ENCODE results near the gene SLC9A7. TPM values are rescaled to one million over a fixed set of nuclear protein-coding genes. Genes with fewer than 3 reads are reported as not detected.

SLC9A7 gene
- total and polyA plus RNA-seq, 2 donors (not counting 1 experiment from before 2014, with no cell fraction given) = 13.9 to 47.7 TPM

GRCh38 chrX:46561824-46562657 is 196.9 kb downstream of the SLC9A7 start:
- Histone ChIP-seq H3K27me3 (ENCODE audit: control insufficient read depth, insufficient read depth, low read length) (no peaks in the 10 kb centered on the region), H3K27ac (ENCODE audit: insufficient read depth, low read length) (no peak overlapping the region), H3K4me1 (ENCODE audit: control insufficient read depth, extremely low read depth, insufficient read depth, low read length) (no peaks in the 10 kb centered on the region), H3K79me2 (ENCODE audit: control insufficient read depth, insufficient read depth, low read length) (no peaks in the 10 kb centered on the region), H3K4me2 (ENCODE audit: extremely low read depth, insufficient read depth, low read length) (no peak overlapping the region), H2AFZ (ENCODE audit: low read length) (no peak overlapping the region), H3K36me3 (ENCODE audit: control insufficient read depth, insufficient read depth, low read length) (no peaks in the 10 kb centered on the region), H3K9ac (ENCODE audit: insufficient read depth, low read length) (no peak overlapping the region), H3K4me3 (replicated peaks in 1 of 4; ENCODE audit: control extremely low read depth in 1 of 4, insufficient read depth in 1 of 4, low read depth in 3 of 4, low read length in 4 of 4) (no peak overlapping the region), H4K20me1 (ENCODE audit: control insufficient read depth, extremely low read depth, insufficient read depth, low read length) (no peaks in the 10 kb centered on the region), H3K9me3 (ENCODE audit: control insufficient read depth, insufficient read depth, low read depth, low read length) (no peaks in the 10 kb centered on the region)
- peak in 1 of 2 donors; percentile 53 for DNase-seq (ENCODE audit: low read depth in 2 of 2)
- TF ChIP-seq EZH2 (IDR thresholded peaks at IDR 0.05; ENCODE audit: low read length, missing control alignments) (no peak), CTCF (conservative IDR thresholded peaks at IDR 0.05 in 1 of 2, IDR thresholded peaks at IDR 0.05 in 1 of 2; ENCODE audit: low read depth in 1 of 2, low read length in 2 of 2) (no peak)

GRCh38 chrX:46559062-46559461 is 199.9 kb downstream of the SLC9A7 start:
- no peak for TF ChIP-seq CTCF (conservative IDR thresholded peaks at IDR 0.05 in 1 of 2, IDR thresholded peaks at IDR 0.05 in 1 of 2; ENCODE audit: low read depth in 1 of 2, low read length in 2 of 2)
- no peak for TF ChIP-seq EZH2 (IDR thresholded peaks at IDR 0.05; ENCODE audit: low read length, missing control alignments)
- Histone ChIP-seq H3K27ac (ENCODE audit: insufficient read depth, low read length) (no peak overlapping the region), H3K79me2 (ENCODE audit: control insufficient read depth, insufficient read depth, low read length) (no peaks in the 10 kb centered on the region), H3K4me3 (replicated peaks in 1 of 4; ENCODE audit: control extremely low read depth in 1 of 4, insufficient read depth in 1 of 4, low read depth in 3 of 4, low read length in 4 of 4) (no peak overlapping the region), H2AFZ (ENCODE audit: low read length) (no peak overlapping the region), H3K9ac (ENCODE audit: insufficient read depth, low read length) (no peak overlapping the region), H3K9me3 (ENCODE audit: control insufficient read depth, insufficient read depth, low read depth, low read length) (no peaks in the 10 kb centered on the region), H3K4me2 (ENCODE audit: extremely low read depth, insufficient read depth, low read length) (no peak overlapping the region), H3K4me1 (ENCODE audit: control insufficient read depth, extremely low read depth, insufficient read depth, low read length) (no peaks in the 10 kb centered on the region), H3K36me3 (ENCODE audit: control insufficient read depth, insufficient read depth, low read length) (no peaks in the 10 kb centered on the region), H4K20me1 (ENCODE audit: control insufficient read depth, extremely low read depth, insufficient read depth, low read length) (no peaks in the 10 kb centered on the region), H3K27me3 (ENCODE audit: control insufficient read depth, insufficient read depth, low read length) (no peaks in the 10 kb centered on the region)
- DNase-seq (ENCODE audit: low read depth in 2 of 2) = no peak

GRCh38 chrX:46554942-46555341 is 204.0 kb downstream of the SLC9A7 start:
- Histone ChIP-seq H3K36me3 (ENCODE audit: control insufficient read depth, insufficient read depth, low read length) (no peaks in the 10 kb centered on the region), H3K4me3 (replicated peaks in 1 of 4; ENCODE audit: control extremely low read depth in 1 of 4, insufficient read depth in 1 of 4, low read depth in 3 of 4, low read length in 4 of 4) (no peak overlapping the region), H3K79me2 (ENCODE audit: control insufficient read depth, insufficient read depth, low read length) (no peaks in the 10 kb centered on the region), H3K9ac (ENCODE audit: insufficient read depth, low read length) (no peak overlapping the region), H4K20me1 (ENCODE audit: control insufficient read depth, extremely low read depth, insufficient read depth, low read length) (no peaks in the 10 kb centered on the region), H3K27ac (ENCODE audit: insufficient read depth, low read length) (no peak overlapping the region), H3K4me2 (ENCODE audit: extremely low read depth, insufficient read depth, low read length) (no peak overlapping the region), H2AFZ (ENCODE audit: low read length) (no peak overlapping the region), H3K4me1 (ENCODE audit: control insufficient read depth, extremely low read depth, insufficient read depth, low read length) (no peaks in the 10 kb centered on the region), H3K9me3 (ENCODE audit: control insufficient read depth, insufficient read depth, low read depth, low read length) (no peaks in the 10 kb centered on the region), H3K27me3 (ENCODE audit: control insufficient read depth, insufficient read depth, low read length) (no peaks in the 10 kb centered on the region)
- peak in 1 of 2 donors; percentile 66 for DNase-seq (ENCODE audit: low read depth in 2 of 2)
- TF ChIP-seq CTCF (conservative IDR thresholded peaks at IDR 0.05 in 1 of 2, IDR thresholded peaks at IDR 0.05 in 1 of 2; ENCODE audit: low read depth in 1 of 2, low read length in 2 of 2) (peak in 1 of 2 donors; percentile 32), EZH2 (IDR thresholded peaks at IDR 0.05; ENCODE audit: low read length, missing control alignments) (no peak)
